Fibroblast of lung (primary cell): ENCODE measurements around the gene LRRC26. TPM values are rescaled to one million over a fixed set of nuclear protein-coding genes. Genes with fewer than 3 reads are reported as not detected.

Experiments used
- DNase-seq, 2 donors: peaks; one replicate each; pipeline versions ENCODE4 v3.0.0 to v3.0.0-alpha.2; 2010; ENCODE audit warnings: low read depth in 2 of 2
- H2AFZ ChIP-seq: 2 replicates; pipeline ENCODE4 v1.5.1; 2012; ENCODE audit warnings: low read length, control low read depth, inconsistent platforms
- H3K27ac ChIP-seq: 2 replicates; pipeline ENCODE4 v1.5.1; 2011; ENCODE audit warnings: low read length, control low read depth; ENCODE audit not compliant: insufficient read depth
- H3K27me3 ChIP-seq: 2 replicates; pipeline ENCODE4 v1.5.1; 2011; ENCODE audit warnings: mild to moderate bottlenecking, low read length; ENCODE audit not compliant: control insufficient read depth, insufficient read depth
- H3K36me3 ChIP-seq: 2 replicates; pipeline ENCODE4 v1.5.1; 2011; ENCODE audit warnings: low read length; ENCODE audit not compliant: control insufficient read depth, insufficient read depth
- H3K4me1 ChIP-seq: 2 replicates; pipeline ENCODE4 v1.5.1; 2011; ENCODE audit warnings: low read length; ENCODE audit not compliant: control insufficient read depth, insufficient read depth; ENCODE audit errors: extremely low read depth
- H3K4me2 ChIP-seq: 2 replicates; pipeline ENCODE4 v1.5.1; 2011; ENCODE audit warnings: low read length, control low read depth; ENCODE audit not compliant: insufficient read depth; ENCODE audit errors: extremely low read depth
- H3K4me3 ChIP-seq, 4 experiments: fragments of 200-600 bp in 1 of 4; sonication (generic) in 1 of 4; replicated peaks in 1 of 4; 2 replicates each; pipeline ENCODE4 v1.5.1; 2011 to 2016; ENCODE audit warnings: low read length in 4 of 4, low read depth in 3 of 4, mild to moderate bottlenecking in 3 of 4, control low read depth in 2 of 4, inconsistent platforms in 1 of 4, mixed read lengths in 1 of 4; ENCODE audit not compliant: insufficient read depth in 1 of 4; ENCODE audit errors: control extremely low read depth in 1 of 4
- H3K79me2 ChIP-seq: 2 replicates; pipeline ENCODE4 v1.5.1; 2012; ENCODE audit warnings: mild to moderate bottlenecking, low read length, inconsistent platforms; ENCODE audit not compliant: control insufficient read depth, insufficient read depth
- H3K9ac ChIP-seq: 2 replicates; pipeline ENCODE4 v1.5.1; 2011; ENCODE audit warnings: mild to moderate bottlenecking, low read length, control low read depth; ENCODE audit not compliant: insufficient read depth
- H3K9me3 ChIP-seq: 2 replicates; pipeline ENCODE4 v1.5.1; 2012; ENCODE audit warnings: low read depth, low read length; ENCODE audit not compliant: control insufficient read depth, insufficient read depth
- H4K20me1 ChIP-seq: 2 replicates; pipeline ENCODE4 v1.5.1; 2011; ENCODE audit warnings: low read length; ENCODE audit not compliant: control insufficient read depth, insufficient read depth; ENCODE audit errors: extremely low read depth
- CTCF ChIP-seq, 2 donors: IDR thresholded peaks in 1 of 2; conservative IDR thresholded peaks in 1 of 2; 1 replicate in 1 of 2; 2 replicates in 1 of 2; pipeline ENCODE4 v1.5.1; 2011 to 2012; ENCODE audit warnings: low read length in 2 of 2, control low read depth in 1 of 2, inconsistent platforms in 1 of 2, low read depth in 1 of 2, mild to moderate bottlenecking in 1 of 2
- EZH2 ChIP-seq: IDR thresholded peaks from 2 replicates; pipeline ENCODE4 v1.5.1; 2012; ENCODE audit warnings: low read length, control low read depth, mild to moderate bottlenecking; ENCODE audit errors: missing control alignments
- polyA minus RNA-seq: library from RNA; depleted of rRNA, polyadenylated mRNA; stranded (reverse); fragments of >200 nt; gene quantifications from 2 replicates; pipeline ENCODE4 v1.2.3, GENCODE V29; 2011; ENCODE audit warnings: low replicate concordance
- polyA plus RNA-seq, 2 donors: library from polyadenylated mRNA; depleted of rRNA in 1 of 2; stranded (reverse) in 1 of 2; unstranded in 1 of 2; fragments of >200 nt; gene quantifications; 2 replicates each; pipeline ENCODE4 v1.2.1, GENCODE V29; 2011 to 2012; ENCODE audit warnings: missing spikeins in 1 of 2
- total RNA-seq: library from RNA; depleted of rRNA; stranded (reverse); fragments of >200 nt; gene quantifications from 2 replicates; pipeline ENCODE4 v1.2.1, GENCODE V29; 2014

Gene LRRC26
- total RNA-seq (not detected in 2 replicates), polyA plus RNA-seq (not detected in 2 replicates), polyA minus RNA-seq (not detected in 2 replicates)
- not detected in 2 replicates for polyA plus RNA-seq (2012)

- Histone ChIP-seq H3K9me3 (no peaks in the 10 kb centered on the region), H2AFZ (no peak within 1 kb of the TSS), H3K79me2 (no peaks in the 10 kb centered on the region), H3K36me3 (no peaks in the 10 kb centered on the region), H3K9ac (no peak within 1 kb of the TSS), H3K4me1 (no peaks in the 10 kb centered on the region), H3K4me2 (peak within 1 kb of the TSS; percentile 35), H3K27ac (no peak within 1 kb of the TSS), H3K4me3 (no peak within 1 kb of the TSS), H3K27me3 (peaks cover 32% of the 10 kb centered on the region), H4K20me1 (no peaks in the 10 kb centered on the region)
- no peak for TF ChIP-seq CTCF (conservative IDR thresholded peaks at IDR 0.05 in 1 of 2, IDR thresholded peaks at IDR 0.05 in 1 of 2; ENCODE audit: low read depth in 1 of 2, low read length in 2 of 2)
- TF ChIP-seq EZH2 = no peak
- no peak for DNase-seq
These were observed at the start of gene LRRC26 for GRCh38 chr9:137169896-137170358. TSS of gene LRRC26 (minus strand) at chr9:137170051. CDS start at chr9:137169943, 108 bp downstream.

- Histone ChIP-seq H3K27ac (no peak overlapping the region), H3K9me3 (no peaks in the 10 kb centered on the region), H3K79me2 (no peaks in the 10 kb centered on the region), H3K9ac (no peak overlapping the region), H3K4me2 (peak overlapping the region; percentile 25), H2AFZ (no peak overlapping the region), H3K4me3 (no peak overlapping the region), H3K27me3 (no peaks in the 10 kb centered on the region), H3K36me3 (peaks cover 11% of the 10 kb centered on the region), H4K20me1 (no peaks in the 10 kb centered on the region), H3K4me1 (peaks cover 8% of the 10 kb centered on the region)
- TF ChIP-seq CTCF (conservative IDR thresholded peaks at IDR 0.05 in 1 of 2, IDR thresholded peaks at IDR 0.05 in 1 of 2; ENCODE audit: low read depth in 1 of 2, low read length in 2 of 2) (no peak), EZH2 (no peak)
- peak in 1 of 2 donors; percentile 45 for DNase-seq
These were observed 49.0 kb upstream of the LRRC26 start for GRCh38 chr9:137218754-137219271.

- no peak for TF ChIP-seq CTCF (conservative IDR thresholded peaks at IDR 0.05 in 1 of 2, IDR thresholded peaks at IDR 0.05 in 1 of 2; ENCODE audit: low read depth in 1 of 2, low read length in 2 of 2)
- no peak for TF ChIP-seq EZH2
- no peak overlapping the region for H3K27ac ChIP-seq
- peaks cover 13% of the 10 kb centered on the region for H3K36me3 ChIP-seq
- peaks cover 8% of the 10 kb centered on the region for H3K4me1 ChIP-seq
- no peaks in the 10 kb centered on the region for H3K79me2 ChIP-seq
- no peaks in the 10 kb centered on the region for H3K27me3 ChIP-seq
- no peak overlapping the region for H3K4me3 ChIP-seq
- no peaks in the 10 kb centered on the region for H3K9me3 ChIP-seq
- DNase-seq = no peak
- H2AFZ ChIP-seq = no peak overlapping the region
- H4K20me1 ChIP-seq = no peaks in the 10 kb centered on the region
- no peak overlapping the region for H3K9ac ChIP-seq
- H3K4me2 ChIP-seq = no peak overlapping the region
These were observed 48.4 kb upstream of the LRRC26 start for GRCh38 chr9:137218212-137218753.
